OCI-LY1 (cell line): ENCODE measurements around the gene CFAP58.

ENCODE experiments used
- CTCF ChIP-seq: fragments of 200-600 bp; sonication (generic), shearing (Covaris generic); IDR thresholded peaks from 2 replicates; pipeline ENCODE4 v1.5.1; 2017; ENCODE audit warnings: mild to moderate bottlenecking, antibody characterized with exemption, low read length, moderate library complexity, mixed read lengths
- EZH2 ChIP-seq: fragments of 200-600 bp; sonication (generic), shearing (Covaris generic); IDR thresholded peaks from 2 replicates; pipeline ENCODE4 v1.8.0; 2017; ENCODE audit warnings: borderline replicate concordance, mixed run types, mild to moderate bottlenecking, antibody characterized with exemption, low read length, moderate library complexity, mixed read lengths

DNA sequence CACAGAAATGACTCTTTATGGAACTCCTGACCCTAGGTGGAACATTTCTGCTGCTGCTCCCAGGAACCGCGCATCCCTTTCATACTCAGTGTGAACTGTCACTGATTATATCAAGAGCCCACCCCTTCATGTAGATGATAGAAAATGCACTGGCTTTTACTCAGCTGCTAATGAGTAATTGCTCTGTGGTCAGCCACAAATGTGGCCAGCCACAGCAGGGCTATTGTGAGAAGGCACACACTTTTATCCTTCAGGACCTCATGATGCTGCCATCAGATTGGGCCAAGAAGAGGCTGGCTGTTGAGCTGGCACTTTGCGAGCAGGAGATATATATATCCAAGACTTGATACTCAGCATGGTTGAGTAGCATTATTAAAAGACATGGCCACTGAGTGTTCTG, 124.7 kb downstream of the CFAP58 start:
- TF ChIP-seq CTCF = no peak
- TF ChIP-seq EZH2 = no peak
